ENCODE data around the gene SUOX.
"Not testable (repeated sequence)": the region's sequence is repeated elsewhere in the genome, so short reads cannot be mapped to it uniquely, and the experiment has no call there.

SUOX gene

GRCh38 chr12:55978393-55978792, 18.7 kb upstream of the SUOX start:
- DNase-seq: no peak
- H3K4me2 ChIP-seq (ENCODE audit: insufficient read depth, low read length): no peak overlapping the region
- 0 out of 2 replicates have a peak, but pooled peaks cover 2% of the 10 kb centered on the region for H4K20me1 ChIP-seq (ENCODE audit: insufficient read depth, low read length)
- TF ChIP-seq CTCF (IDR thresholded peaks at IDR 0.05; ENCODE audit: borderline replicate concordance, extremely low read depth, low read length, poor library complexity, severe bottlenecking) (no peak), EZH2 (IDR thresholded peaks at IDR 0.05; ENCODE audit: borderline replicate concordance, low read depth, low read length, severe bottlenecking) (no peak)
- H3K4me3 ChIP-seq (ENCODE audit: low read depth in 1 of 2, low read length in 2 of 2): no peak overlapping the region
- H3K36me3 ChIP-seq (ENCODE audit: insufficient read depth, low read length): peaks cover 36% of the 10 kb centered on the region
- peaks cover 22% of the 10 kb centered on the region for H3K4me1 ChIP-seq (ENCODE audit: insufficient read depth, low read length)
- H2AFZ ChIP-seq (ENCODE audit: low read depth, low read length): no peak overlapping the region
- H3K27me3 ChIP-seq (ENCODE audit: insufficient read depth, low read length, poor library complexity): no peaks in the 10 kb centered on the region
- H3K27ac ChIP-seq (ENCODE audit: low read length): no peak overlapping the region
- H3K79me2 ChIP-seq (ENCODE audit: insufficient read depth, low read length): peaks cover 56% of the 10 kb centered on the region
- no peaks in the 10 kb centered on the region for H3K9me3 ChIP-seq (ENCODE audit: insufficient read depth, low read length, severe bottlenecking)
- no peak overlapping the region for H3K9ac ChIP-seq (ENCODE audit: low read depth, low read length)
- no peak for ATAC-seq (ENCODE audit: insufficient read depth, low read depth)

GRCh38 chr12:55979069-55979468, 18.0 kb upstream of the SUOX start:
- TF ChIP-seq EZH2 (IDR thresholded peaks at IDR 0.05; ENCODE audit: borderline replicate concordance, low read depth, low read length, severe bottlenecking) (no peak), CTCF (IDR thresholded peaks at IDR 0.05; ENCODE audit: borderline replicate concordance, extremely low read depth, low read length, poor library complexity, severe bottlenecking) (no peak)
- no peak overlapping the region for H3K4me2 ChIP-seq (ENCODE audit: insufficient read depth, low read length)
- no peak overlapping the region for H3K9ac ChIP-seq (ENCODE audit: low read depth, low read length)
- H3K36me3 ChIP-seq (ENCODE audit: insufficient read depth, low read length): peaks cover 40% of the 10 kb centered on the region
- no peak overlapping the region for H3K4me3 ChIP-seq (ENCODE audit: low read depth in 1 of 2, low read length in 2 of 2)
- H3K9me3 ChIP-seq (ENCODE audit: insufficient read depth, low read length, severe bottlenecking): no peaks in the 10 kb centered on the region
- 0 out of 2 replicates have a peak, but pooled peaks cover 2% of the 10 kb centered on the region for H4K20me1 ChIP-seq (ENCODE audit: insufficient read depth, low read length)
- H3K4me1 ChIP-seq (ENCODE audit: insufficient read depth, low read length): peaks cover 22% of the 10 kb centered on the region
- H3K27me3 ChIP-seq (ENCODE audit: insufficient read depth, low read length, poor library complexity): no peaks in the 10 kb centered on the region
- no peak for ATAC-seq (ENCODE audit: insufficient read depth, low read depth)
- DNase-seq: no peak
- H3K27ac ChIP-seq (ENCODE audit: low read length): no peak overlapping the region
- peaks cover 54% of the 10 kb centered on the region for H3K79me2 ChIP-seq (ENCODE audit: insufficient read depth, low read length)
- no peak overlapping the region for H2AFZ ChIP-seq (ENCODE audit: low read depth, low read length)

GRCh38 chr12:55981882-55982281, 15.2 kb upstream of the SUOX start:
- not testable (repeated sequence) for DNase-seq; H3K4me3 ChIP-seq (ENCODE audit: low read depth in 1 of 2, low read length in 2 of 2); H3K27ac ChIP-seq (ENCODE audit: low read length); H3K9ac ChIP-seq (ENCODE audit: low read depth, low read length); H3K9me3 ChIP-seq (ENCODE audit: insufficient read depth, low read length, severe bottlenecking); ATAC-seq (ENCODE audit: insufficient read depth, low read depth); H3K4me1 ChIP-seq (ENCODE audit: insufficient read depth, low read length); H3K27me3 ChIP-seq (ENCODE audit: insufficient read depth, low read length, poor library complexity); H2AFZ ChIP-seq (ENCODE audit: low read depth, low read length); H4K20me1 ChIP-seq (ENCODE audit: insufficient read depth, low read length); H3K4me2 ChIP-seq (ENCODE audit: insufficient read depth, low read length)
- Histone ChIP-seq H3K79me2 (ENCODE audit: insufficient read depth, low read length) (peaks cover 28% of the 10 kb centered on the region), H3K36me3 (ENCODE audit: insufficient read depth, low read length) (peaks cover 45% of the 10 kb centered on the region)

GRCh38 chr12:55982319-55982936, 14.6 kb upstream of the SUOX start:
- no peak for TF ChIP-seq EZH2 (IDR thresholded peaks at IDR 0.05; ENCODE audit: borderline replicate concordance, low read depth, low read length, severe bottlenecking)
- no peak for TF ChIP-seq CTCF (IDR thresholded peaks at IDR 0.05; ENCODE audit: borderline replicate concordance, extremely low read depth, low read length, poor library complexity, severe bottlenecking)
- Histone ChIP-seq H3K9ac (ENCODE audit: low read depth, low read length) (no peak overlapping the region), H3K4me3 (ENCODE audit: low read depth in 1 of 2, low read length in 2 of 2) (no peak overlapping the region), H3K9me3 (ENCODE audit: insufficient read depth, low read length, severe bottlenecking) (no peaks in the 10 kb centered on the region), H3K79me2 (ENCODE audit: insufficient read depth, low read length) (peaks cover 23% of the 10 kb centered on the region), H3K27me3 (ENCODE audit: insufficient read depth, low read length, poor library complexity) (no peaks in the 10 kb centered on the region), H3K4me1 (ENCODE audit: insufficient read depth, low read length) (0 out of 2 replicates have a peak, but pooled peaks cover 2% of the 10 kb centered on the region), H4K20me1 (ENCODE audit: insufficient read depth, low read length) (no peaks in the 10 kb centered on the region), H3K36me3 (ENCODE audit: insufficient read depth, low read length) (peaks cover 47% of the 10 kb centered on the region), H2AFZ (ENCODE audit: low read depth, low read length) (no peak overlapping the region), H3K27ac (ENCODE audit: low read length) (0 out of 2 replicates have a peak overlapping the region, but pooled peaks have one; percentile 43), H3K4me2 (ENCODE audit: insufficient read depth, low read length) (no peak overlapping the region)
- no peak for ATAC-seq (ENCODE audit: insufficient read depth, low read depth)
- no peak for DNase-seq

All from DND-41 (cell line).